ENCODE data around the gene NELFB.

- TF ChIP-seq POLR2A (IDR thresholded peaks at IDR 0.05) (no peak), CTCF (IDR thresholded peaks at IDR 0.05) (no peak)
These were observed 57.1 kb downstream of the NELFB start for GRCh38 chr9:137311986-137312851.

Data from thyroid gland (tissue), 4 donors.